HEK293 (cell line): ENCODE results near the gene GNAS-AS1.

Experiments used
- CTCF ChIA-PET: fragments of 350-600 bp; formaldehyde crosslinking; extraction: SDS; loops from one replicate; lab custom pipeline; 2021; ENCODE audit warnings: antibody characterized with exemption; lab: Yijun Ruan, JAX
- POLR2A ChIA-PET: fragments of 300-600 bp; formaldehyde crosslinking; extraction: SDS; loops from one replicate; lab custom pipeline; 2020; ENCODE audit warnings: antibody characterized with exemption, inconsistent platforms; lab: Yijun Ruan, JAX
- H3K27ac ChIP-seq: fragments of 200-500 bp; sonication (Bioruptor generic); 2 replicates; pipeline ENCODE4 v1.5.1; 2014; ENCODE audit warnings: low read depth, low read length, control low read depth, inconsistent platforms; ENCODE audit errors: extremely low read depth
- H3K36me3 ChIP-seq, 2 experiments: fragments of 200-500 bp in 1 of 2; sonication (Bioruptor generic) in 1 of 2; 1 replicate in 1 of 2; 2 replicates in 1 of 2; pipeline ENCODE4 v1.5.1; 2014 to 2017; ENCODE audit warnings: inconsistent platforms in 2 of 2, low read length in 2 of 2; ENCODE audit not compliant: control insufficient read depth in 2 of 2, insufficient read depth in 1 of 2
- H3K4me1 ChIP-seq: fragments of 200-500 bp; sonication (Bioruptor generic); 2 replicates; pipeline ENCODE4 v1.5.1; 2014; ENCODE audit warnings: mild to moderate bottlenecking, low read length, inconsistent platforms; ENCODE audit not compliant: control insufficient read depth, insufficient read depth
- H3K4me3 ChIP-seq: 2 replicates; pipeline ENCODE4 v1.5.1; 2011; ENCODE audit warnings: low read depth, mild to moderate bottlenecking, control low read depth, low read length, moderate library complexity
- H3K9me3 ChIP-seq: fragments of 200-500 bp; sonication (Bioruptor generic); 2 replicates; pipeline ENCODE4 v1.5.1; 2014; ENCODE audit warnings: low read depth, low read length, inconsistent platforms; ENCODE audit not compliant: control insufficient read depth, insufficient read depth
- TRIM28 ChIP-seq: IDR thresholded peaks from 2 replicates; pipeline ENCODE4 v1.6.1; 2011; ENCODE audit warnings: low read length, control low read depth, borderline replicate concordance
- ZNF239 ChIP-seq: fragments of 450-650 bp; formaldehyde crosslinking; IDR thresholded peaks from 2 replicates; pipeline ENCODE4 v1.5.1; 2016; ENCODE audit warnings: missing biosample characterization, missing genetic modification characterization
- ZNF266 ChIP-seq: fragments of 450-650 bp; formaldehyde crosslinking; IDR thresholded peaks from 2 replicates; pipeline ENCODE4 v1.5.1; 2016; ENCODE audit warnings: missing biosample characterization, missing genetic modification characterization, low read depth
- ZNF354C ChIP-seq: fragments of 450-650 bp; formaldehyde crosslinking; IDR thresholded peaks from 2 replicates; pipeline ENCODE4 v1.5.1; 2016; ENCODE audit warnings: missing biosample characterization, missing genetic modification characterization, low read depth, borderline replicate concordance
- TF ChIP-seq, protein P1 (sequence below): fragments of 450-650 bp; formaldehyde crosslinking; IDR thresholded peaks from 2 replicates; pipeline ENCODE4 v1.5.1; 2016; ENCODE audit warnings: missing biosample characterization, missing genetic modification characterization
- TF ChIP-seq, protein P2 (sequence below): fragments of 450-650 bp; formaldehyde crosslinking; IDR thresholded peaks from 2 replicates; pipeline ENCODE4 v1.5.1; 2016; ENCODE audit warnings: missing biosample characterization, missing genetic modification characterization
- TF ChIP-seq, protein P3 (sequence below): fragments of 450-650 bp; formaldehyde crosslinking; optimal IDR thresholded peaks from 2 replicates; pipeline ENCODE3; 2016; ENCODE audit warnings: missing biosample characterization, mild to moderate bottlenecking, missing genetic modification characterization

Gene GNAS-AS1

DNA sequence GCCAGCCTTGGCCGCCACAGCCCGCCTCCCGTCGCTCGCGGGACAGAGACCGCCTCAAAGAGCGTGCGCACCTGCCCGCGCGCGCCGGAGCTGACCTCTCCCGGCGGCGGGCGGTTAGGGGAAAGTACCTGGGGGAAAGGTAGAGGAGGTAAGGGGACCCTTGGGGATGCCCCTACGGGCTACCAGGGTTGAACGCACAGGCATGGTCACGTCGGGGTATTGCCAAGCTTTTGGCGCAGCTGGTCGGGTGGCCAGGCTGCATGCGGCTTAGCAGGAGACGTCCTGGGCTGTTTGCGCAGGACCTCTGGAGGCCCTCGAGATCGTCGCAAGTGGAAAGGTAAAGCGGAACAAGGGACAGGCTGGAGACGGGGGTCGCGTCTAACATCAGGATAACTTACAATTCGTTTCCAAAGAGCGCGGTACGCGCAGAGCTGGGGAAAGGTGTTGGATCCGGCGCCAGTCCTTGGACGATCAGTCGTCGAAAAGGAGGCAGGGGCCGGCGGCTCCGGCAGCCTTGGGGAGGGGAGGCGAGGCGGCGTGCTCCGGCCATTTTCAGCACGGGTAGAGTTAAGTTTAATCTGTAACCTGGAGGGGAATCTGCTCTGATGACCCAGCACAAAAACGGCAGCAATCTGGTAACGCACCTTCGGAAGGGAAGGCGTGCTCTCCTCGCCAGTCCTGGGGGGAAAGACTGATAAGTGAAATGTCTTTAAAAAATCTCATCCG, 9.0 kb downstream of the GNAS-AS1 start (continued):
- TF ChIP-seq, protein P1, sequence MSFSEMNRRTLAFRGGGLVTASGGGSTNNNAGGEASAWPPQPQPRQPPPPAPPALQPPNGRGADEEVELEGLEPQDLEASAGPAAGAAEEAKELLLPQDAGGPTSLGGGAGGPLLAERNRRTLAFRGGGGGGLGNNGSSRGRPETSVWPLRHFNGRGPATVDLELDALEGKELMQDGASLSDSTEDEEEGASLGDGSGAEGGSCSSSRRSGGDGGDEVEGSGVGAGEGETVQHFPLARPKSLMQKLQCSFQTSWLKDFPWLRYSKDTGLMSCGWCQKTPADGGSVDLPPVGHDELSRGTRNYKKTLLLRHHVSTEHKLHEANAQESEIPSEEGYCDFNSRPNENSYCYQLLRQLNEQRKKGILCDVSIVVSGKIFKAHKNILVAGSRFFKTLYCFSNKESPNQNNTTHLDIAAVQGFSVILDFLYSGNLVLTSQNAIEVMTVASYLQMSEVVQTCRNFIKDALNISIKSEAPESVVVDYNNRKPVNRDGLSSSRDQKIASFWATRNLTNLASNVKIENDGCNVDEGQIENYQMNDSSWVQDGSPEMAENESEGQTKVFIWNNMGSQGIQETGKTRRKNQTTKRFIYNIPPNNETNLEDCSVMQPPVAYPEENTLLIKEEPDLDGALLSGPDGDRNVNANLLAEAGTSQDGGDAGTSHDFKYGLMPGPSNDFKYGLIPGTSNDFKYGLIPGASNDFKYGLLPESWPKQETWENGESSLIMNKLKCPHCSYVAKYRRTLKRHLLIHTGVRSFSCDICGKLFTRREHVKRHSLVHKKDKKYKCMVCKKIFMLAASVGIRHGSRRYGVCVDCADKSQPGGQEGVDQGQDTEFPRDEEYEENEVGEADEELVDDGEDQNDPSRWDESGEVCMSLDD (tag by site-specific recombination): no peak
- TF ChIP-seq, protein P2, sequence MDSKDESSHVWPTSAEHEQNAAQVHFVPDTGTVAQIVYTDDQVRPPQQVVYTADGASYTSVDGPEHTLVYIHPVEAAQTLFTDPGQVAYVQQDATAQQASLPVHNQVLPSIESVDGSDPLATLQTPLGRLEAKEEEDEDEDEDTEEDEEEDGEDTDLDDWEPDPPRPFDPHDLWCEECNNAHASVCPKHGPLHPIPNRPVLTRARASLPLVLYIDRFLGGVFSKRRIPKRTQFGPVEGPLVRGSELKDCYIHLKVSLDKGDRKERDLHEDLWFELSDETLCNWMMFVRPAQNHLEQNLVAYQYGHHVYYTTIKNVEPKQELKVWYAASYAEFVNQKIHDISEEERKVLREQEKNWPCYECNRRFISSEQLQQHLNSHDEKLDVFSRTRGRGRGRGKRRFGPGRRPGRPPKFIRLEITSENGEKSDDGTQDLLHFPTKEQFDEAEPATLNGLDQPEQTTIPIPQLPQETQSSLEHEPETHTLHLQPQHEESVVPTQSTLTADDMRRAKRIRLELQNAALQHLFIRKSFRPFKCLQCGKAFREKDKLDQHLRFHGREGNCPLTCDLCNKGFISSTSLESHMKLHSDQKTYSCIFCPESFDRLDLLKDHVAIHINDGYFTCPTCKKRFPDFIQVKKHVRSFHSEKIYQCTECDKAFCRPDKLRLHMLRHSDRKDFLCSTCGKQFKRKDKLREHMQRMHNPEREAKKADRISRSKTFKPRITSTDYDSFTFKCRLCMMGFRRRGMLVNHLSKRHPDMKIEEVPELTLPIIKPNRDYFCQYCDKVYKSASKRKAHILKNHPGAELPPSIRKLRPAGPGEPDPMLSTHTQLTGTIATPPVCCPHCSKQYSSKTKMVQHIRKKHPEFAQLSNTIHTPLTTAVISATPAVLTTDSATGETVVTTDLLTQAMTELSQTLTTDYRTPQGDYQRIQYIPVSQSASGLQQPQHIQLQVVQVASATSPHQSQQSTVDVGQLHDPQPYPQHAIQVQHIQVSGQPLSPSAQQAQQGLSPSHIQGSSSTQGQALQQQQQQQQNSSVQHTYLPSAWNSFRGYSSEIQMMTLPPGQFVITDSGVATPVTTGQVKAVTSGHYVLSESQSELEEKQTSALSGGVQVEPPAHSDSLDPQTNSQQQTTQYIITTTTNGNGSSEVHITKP (tag by site-specific recombination): no peak
- TF ChIP-seq ZNF239 (tag by site-specific recombination) (no peak), ZNF266 (tag by site-specific recombination) (no peak), ZNF354C (tag by site-specific recombination) (no peak)

DNA sequence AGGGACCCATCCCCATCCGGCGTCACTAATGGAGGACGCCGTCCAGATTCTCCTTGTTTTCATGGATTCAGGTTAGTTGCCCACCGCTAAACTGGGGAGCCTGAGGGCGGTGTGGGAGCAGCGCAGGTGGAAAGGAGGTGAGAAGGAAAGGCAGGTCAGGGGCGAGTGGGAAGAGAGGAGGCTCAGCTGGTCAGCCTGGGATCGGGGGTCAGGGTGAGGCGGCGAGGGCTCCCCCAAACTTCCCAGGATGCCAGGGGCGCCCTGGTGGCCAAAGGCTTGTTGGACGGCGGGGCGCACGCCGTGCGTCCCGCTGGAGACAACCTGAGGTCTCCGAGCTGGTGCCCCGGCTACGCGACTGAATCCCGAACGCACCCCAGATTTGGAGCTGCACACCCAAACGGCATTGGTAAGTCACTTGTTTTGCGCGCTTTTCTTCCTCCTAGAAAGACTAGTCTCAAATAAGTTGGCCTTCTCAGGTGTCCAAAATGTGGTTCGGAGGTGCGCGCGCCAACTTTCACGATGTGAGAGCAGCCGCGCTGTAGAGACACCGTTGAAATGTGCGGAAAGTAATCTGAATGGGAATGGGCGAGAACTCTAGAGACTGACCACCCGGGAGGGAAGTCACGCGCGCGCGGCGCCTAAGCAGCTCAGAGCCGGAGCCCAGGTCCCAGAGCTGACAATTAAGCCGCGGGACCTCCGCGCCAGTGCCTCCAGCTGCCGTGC, 9.7 kb downstream of the GNAS-AS1 start:
- H3K4me3 ChIP-seq: no peak overlapping the region
- POLR2A ChIA-PET: no interaction called here

More for the DNA sequence above, 9.7 kb downstream of the GNAS-AS1 start:
- Histone ChIP-seq H3K36me3 (peaks cover 0 to 73% of the 10 kb centered on the region in 2 experiments; a peak in 2 of 3 replicates), H3K27ac (no peak overlapping the region), H3K4me1 (no peaks in the 10 kb centered on the region), H3K9me3 (no peaks in the 10 kb centered on the region)
- CTCF ChIA-PET: interaction anchor here (0.6 to 3.7 kb wide), 5 partner anchors 102 to 606 kb away, joined by 3 to 23 read pairs (median 4); no protein-coding TSS in a partner anchor
- TF ChIP-seq, protein P1 (tag by site-specific recombination): peak; percentile 39; the same call in 1 of the 2 replicates
- TF ChIP-seq TRIM28: no peak
- TF ChIP-seq, protein P3, sequence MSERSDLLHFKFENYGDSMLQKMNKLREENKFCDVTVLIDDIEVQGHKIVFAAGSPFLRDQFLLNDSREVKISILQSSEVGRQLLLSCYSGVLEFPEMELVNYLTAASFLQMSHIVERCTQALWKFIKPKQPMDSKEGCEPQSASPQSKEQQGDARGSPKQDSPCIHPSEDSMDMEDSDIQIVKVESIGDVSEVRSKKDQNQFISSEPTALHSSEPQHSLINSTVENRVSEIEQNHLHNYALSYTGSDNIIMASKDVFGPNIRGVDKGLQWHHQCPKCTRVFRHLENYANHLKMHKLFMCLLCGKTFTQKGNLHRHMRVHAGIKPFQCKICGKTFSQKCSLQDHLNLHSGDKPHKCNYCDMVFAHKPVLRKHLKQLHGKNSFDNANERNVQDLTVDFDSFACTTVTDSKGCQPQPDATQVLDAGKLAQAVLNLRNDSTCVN (tag by site-specific recombination): peak; percentile 34
